Stimulated activated CD4-positive, alpha-beta T cell treated with anti-CD3 and anti-CD28 coated beads, Interleukin-2, amount 100 ng/mL, for 48 hours (primary cell): ENCODE results near the gene RAB40B.

Source experiments
- DNase-seq, 2 donors: peaks; one replicate each; pipeline ENCODE4 v3.0.0-alpha.2; 2020

Gene RAB40B

DNA sequence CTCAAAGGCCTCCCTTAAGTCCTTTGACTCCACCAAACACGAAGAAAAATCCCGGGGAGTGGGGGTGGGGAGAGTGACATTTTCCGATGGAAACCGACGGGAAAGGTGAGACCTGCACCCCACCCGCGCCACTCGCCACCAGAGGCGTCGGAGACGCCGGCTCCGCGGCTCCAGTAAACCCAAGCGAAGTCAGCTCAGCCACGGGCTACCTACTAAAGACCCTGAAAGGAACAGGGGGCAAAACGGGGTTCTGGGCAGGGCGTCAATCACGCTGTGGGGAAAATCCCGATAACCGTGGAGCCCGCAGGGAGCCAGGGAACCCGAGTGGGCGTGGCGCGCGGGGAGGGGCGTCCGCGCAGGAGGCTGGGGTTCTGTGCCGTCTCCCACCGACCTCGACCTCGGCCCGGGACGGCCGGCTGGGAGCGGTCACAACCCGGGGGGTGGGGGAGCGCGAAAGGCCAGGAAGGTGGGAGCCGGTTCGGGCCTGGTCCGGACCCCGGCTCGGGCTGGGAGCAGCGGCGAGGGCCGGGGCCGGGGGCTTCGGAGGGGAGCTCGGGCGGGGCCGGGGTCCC, 50.8 kb downstream of the RAB40B start:
- DNase-seq, result peak; percentile 23 to 37

- DNase-seq, result no peak
Observed at GRCh38 chr17:82645516-82645915, 53.0 kb downstream of the RAB40B start.

GRCh38 chr17:82644148-82644547, 54.4 kb downstream of the RAB40B start:
- no peak for DNase-seq

DNA sequence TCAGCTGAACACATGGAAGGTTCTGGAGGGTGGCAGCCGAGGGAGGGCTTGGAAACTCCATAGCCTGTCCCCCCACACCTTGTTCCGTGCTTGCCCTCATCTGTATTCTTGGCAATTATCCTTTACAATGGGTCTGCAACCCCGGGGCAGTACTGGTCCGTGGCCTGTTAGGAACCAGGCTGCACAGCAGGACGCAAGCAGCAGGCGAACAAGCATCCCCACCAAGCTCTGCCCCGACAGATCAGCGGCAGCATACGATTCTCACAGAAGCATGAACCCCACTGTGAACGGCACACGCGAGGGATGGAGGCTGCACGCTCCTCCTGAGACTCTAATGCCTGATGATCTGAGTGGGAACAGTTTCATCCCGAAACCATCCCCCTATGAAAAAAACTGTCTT, 56.5 kb downstream of the RAB40B start:
- no peak for DNase-seq

DNA sequence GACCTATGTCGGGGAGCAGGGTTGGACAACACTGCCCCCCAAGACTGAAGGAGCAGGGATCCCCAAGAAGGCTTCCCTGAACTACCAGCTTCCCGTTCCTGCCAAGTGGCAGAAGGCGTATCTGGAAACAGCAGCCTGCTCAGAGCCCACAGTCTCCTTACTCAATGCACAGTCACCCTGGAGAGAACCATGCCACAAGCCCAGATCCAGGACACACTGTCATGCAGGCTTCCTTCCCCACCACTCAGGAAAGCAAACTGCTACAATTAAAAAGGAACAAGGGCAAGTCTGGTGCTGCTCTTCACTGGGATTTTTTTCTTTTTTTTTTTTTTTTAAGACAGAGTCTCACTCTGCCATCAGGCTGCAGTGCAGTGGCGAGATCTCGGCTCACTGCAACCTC, 58.5 kb downstream of the RAB40B start:
- DNase-seq, result no peak

- DNase-seq, result no peak
Observed at GRCh38 chr17:82639628-82640027, 58.9 kb downstream of the RAB40B start.

DNA sequence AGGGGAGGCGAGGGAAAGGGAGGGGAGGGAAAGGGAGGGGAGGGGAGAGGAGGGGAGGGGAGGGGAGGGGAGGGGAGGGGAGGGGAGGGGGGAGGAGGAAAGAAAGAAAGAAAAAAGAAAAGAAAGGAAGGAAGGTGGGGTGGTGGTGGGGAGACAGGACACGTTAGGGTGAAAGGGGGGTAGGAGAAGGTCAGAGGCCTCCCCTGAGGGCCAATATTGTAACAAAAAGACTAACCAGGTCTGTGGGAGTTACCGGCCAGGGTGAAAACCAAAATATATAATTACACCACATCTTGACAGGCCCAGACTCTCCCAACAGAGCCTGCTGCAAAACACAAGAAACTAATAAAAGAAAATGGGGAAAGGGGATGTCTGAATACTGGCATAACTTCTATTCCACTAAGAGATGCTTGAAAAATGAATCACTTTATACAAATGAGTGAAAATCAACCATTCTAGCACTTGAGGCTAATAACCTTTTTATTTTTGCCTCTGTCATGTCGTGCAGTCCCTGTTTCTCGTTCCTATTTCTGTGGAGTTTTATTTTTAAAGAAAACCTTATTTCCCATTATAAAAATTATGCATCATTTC, 60.2 kb downstream of the RAB40B start:
- no peak for DNase-seq

DNA sequence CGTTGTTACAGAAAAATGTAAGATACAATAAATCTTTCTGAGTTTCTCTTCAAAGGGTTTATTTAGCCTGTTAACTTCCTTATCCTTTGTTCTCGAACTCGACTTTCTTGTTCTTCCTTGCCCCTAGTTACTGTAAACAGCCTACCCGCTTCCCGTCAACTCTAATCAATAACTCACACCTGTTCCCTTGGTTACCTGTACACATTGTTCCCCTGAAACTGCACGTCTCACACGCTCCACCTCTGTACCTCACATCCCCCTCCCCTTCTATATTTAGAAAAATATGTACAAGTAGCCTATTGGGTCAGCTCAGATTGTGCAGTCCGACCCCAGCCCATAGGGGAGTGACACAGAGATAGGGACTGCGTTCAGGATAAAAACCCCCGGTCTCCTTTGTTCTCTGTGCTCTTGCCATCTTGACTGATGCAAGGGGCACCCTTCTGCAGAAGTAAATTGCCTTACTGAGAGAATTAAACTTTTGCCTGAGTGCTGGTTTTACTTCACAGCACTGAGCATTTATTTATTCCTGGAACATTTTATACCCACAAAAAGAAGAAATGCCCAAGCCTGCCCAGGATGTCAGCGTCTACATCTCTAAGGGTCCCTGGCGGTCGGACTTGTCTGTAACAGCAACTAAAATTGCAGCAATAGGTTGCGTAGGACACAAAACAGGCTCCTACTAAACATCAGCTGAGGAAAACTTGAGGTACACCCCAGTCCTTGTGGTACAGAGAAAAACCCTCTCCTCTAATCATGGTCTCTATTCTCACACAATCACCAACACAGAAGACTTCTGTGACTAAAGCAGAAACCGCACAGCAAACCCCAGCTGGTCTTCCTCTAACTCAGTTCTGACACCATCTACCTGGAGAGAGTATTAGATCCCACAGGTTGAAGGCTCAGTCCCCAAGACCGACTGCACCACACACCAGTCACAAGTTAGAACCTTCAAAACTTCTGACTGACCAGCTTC, 61.6 kb downstream of the RAB40B start:
- no peak for DNase-seq

GRCh38 chr17:82633343-82633742, 65.2 kb downstream of the RAB40B start:
- DNase-seq, result no peak

DNA sequence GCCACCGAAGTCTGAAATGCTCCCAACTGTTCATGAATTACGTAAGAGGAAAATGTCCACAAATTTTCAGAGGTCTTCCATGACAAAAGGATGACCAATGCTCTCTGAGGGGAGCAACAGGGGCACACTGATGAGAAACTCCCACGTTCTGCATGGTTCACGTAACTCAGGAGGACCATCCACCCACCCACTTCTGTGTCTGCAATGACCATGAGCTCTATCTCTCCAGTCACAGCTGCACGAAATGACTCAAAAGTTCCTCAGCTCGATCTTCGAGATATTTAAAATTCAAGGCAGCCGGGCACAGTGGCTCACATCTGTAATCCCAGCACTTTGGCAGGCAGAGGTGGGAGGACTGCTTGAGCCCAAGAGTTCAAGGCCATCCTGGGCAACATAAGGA, 66.0 kb downstream of the RAB40B start:
- no peak for DNase-seq

DNA sequence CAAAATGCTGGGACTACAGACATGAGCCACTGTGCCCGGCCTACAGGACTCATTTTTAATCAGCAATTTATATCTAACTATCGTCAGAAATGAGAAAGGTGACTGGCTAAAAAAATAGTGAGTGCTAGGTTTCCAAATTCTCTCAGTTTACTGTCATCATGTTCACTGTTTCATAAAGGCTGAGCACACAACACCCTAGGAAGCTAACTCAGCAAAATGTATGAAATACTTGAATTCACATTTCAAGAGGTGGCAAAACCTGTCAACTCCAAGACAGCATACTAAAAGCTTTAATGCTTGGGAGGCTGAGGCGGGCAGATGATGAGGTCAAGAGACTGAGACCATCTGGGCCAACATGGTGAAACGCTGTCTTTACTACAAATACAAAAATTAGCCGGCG, 67.0 kb downstream of the RAB40B start:
- no peak for DNase-seq

- DNase-seq, result no peak
Observed at GRCh38 chr17:82630212-82630611, 68.3 kb downstream of the RAB40B start.

DNA sequence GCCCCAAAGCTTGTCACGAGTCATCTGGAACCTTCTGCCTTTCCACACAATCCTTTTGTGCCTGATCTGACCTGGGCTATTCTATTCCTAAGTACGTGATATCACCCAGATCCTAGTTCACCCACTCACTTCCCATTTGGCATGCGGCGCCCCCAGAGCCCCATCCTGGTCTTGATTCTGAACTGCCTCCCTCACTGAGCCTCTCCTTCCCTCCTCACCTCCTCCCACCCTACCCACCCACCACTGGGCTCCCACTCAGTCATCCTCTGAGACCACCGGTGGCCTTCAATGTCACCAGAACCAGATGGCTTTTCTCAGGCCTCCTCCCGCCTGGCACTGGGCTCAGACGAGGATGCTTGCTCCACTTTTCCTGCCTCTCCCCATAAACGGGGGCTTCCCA, 68.8 kb downstream of the RAB40B start:
- no peak for DNase-seq

DNA sequence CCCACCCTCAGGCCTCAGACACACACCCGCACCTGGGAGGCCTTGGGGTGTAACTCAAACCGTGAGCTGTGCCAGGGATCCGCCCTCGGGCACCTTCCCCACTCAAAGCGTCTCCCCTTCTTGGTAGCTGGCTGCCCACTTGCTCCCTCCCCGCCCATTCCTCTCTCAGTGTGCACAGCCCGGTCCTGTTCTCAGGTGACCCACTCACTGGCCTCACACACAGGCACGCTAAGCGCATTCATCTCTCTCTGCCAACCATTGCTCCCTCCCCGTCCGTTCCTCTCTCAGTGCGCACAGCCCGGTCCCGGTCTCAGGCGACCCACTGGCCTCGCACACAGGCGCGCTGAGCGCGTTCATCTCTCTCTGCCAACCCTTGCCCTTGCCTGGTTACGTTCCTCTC, 71.1 kb downstream of the RAB40B start:
- no peak for DNase-seq

DNA sequence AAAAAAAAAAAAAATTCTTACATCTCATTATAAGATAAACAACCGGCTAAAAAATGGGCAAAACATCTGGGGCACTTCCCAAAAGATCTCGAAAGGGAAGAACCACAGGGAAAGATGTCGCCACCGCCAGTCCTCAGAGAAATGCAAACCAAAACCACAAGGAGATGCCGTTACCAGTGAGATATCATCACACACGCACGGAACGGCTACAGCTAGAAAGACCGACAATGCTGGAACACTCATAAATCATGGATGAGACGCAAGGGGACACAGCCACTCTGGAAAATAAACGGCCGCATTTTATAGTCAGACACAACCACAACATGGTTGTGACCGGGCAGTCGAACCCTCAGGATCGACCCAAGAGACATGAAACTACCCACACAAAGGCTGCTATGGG, 74.8 kb downstream of the RAB40B start:
- no peak for DNase-seq

GRCh38 chr17:82619641-82620040, 78.9 kb downstream of the RAB40B start:
- no peak for DNase-seq

- DNase-seq, result no peak
Observed at GRCh38 chr17:82619211-82619610, 79.3 kb downstream of the RAB40B start.

DNA sequence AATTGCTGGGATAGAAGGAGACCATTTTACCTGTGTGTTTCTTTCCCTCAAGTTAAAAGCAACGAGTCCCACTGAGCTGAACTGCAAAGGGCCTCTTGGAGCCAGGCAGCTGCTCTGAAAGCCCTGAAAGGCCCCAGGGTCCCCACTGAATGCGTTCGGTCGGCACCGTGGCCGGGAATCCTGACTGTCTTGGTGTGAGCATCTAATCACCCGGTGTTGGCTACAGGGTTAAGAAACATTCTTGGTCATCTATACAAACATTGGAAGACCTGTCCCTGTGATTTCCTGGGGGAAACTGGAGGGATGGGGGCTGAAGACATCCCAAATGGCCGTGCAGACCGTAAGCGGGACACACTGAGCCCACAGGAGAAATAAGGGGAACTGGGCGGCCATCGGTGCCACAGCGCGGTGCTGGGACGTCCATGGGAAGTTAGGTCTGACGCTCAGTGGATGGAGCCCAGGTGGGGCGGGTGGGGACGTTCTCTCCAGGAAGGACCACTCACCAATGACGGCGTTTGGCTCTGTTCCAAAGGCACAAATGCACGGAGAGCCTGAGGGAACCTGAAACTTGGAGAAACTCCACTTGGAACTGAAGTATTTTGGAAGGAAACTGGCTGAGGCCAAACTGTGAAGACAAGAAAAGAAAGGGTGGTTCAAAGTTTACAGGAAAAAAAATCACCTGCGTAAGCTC, 82.3 kb downstream of the RAB40B start:
- DNase-seq, result no peak

DNA sequence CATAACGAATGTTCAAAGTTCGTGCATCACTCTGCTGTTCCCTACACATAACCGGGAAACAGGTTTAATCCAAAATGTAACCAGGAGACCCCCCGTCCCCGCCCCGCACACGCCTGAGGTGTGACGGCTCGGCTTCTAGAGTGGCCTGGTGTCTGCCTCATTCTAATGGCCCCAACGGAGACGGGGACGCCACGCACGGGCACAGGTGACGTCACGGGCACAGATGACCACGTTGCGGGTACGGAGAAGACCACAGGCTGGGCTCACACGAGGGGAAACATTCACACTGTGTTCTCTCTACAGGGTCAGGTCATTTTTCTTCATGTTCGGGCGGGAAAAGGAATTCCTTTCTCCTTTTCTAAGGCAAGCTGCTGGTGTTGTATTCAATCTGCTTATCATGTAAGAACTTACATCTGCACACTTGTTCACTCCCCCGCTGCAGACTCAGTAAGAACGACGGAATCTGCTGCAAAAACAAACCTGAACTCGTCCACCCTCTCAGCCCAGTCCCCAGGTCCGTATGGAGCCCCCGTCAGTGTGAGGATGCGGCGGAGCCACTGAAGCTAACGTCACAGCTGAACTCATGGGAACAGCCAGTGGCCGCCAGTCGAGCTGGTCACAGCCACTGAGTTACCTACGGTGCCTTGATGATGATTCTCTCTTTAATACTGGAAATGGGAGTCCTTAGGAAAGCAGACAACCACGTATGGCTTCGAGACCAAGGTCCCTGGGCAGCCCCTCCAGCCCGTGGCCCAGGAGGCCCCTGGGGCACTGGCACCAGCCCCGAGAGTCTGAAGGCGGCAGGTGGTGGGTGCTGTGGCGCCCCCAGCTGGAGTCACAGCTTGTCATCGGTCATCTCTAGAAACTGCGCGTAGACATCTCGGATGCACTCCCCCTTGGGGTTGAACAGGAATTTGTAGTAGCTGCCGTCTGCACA, 83.1 kb downstream of the RAB40B start:
- no peak for DNase-seq

- DNase-seq, result no peak
Observed at GRCh38 chr17:82614095-82614631, 84.3 kb downstream of the RAB40B start.

DNA sequence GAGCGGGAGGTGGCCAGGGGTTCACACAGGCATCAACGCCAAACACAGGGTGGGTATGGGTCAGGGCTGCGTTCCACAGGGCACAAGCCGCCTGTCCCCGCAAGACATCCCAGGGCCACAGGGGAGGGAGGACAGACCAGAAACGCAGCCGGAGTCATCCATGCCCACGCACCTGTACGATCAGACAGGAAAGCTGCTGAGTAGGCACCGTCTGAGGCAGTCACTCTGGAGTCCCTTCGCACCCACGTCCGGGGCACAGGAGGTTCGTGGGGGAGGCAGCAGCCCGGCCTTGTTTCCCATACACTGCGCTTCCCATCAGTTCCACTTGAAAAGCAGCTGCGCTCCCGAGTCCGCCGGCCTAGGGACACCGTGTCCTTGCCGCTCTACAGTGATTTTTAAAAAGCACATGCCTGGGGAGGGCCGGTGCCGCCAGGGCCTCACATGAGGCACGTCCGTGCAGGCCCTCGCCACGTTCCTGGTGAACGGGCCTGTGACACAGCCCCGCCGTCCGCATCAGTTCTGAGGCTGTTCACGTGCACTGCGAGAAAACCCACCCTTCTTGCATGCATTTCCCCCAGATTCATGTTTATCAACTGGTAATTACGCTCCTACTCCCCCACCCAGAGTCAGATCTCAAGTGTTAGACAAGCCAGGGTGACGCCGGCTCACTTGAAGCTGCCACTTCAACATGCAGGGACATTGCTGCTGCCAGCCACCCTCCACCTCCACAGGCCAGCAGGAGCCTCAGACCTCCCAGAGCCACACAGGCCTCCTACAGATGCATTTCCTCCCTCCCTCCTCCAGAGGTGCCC, 85.0 kb downstream of the RAB40B start:
- DNase-seq, result no peak
